ENCODE measurements around the gene ATRIP.

DNA sequence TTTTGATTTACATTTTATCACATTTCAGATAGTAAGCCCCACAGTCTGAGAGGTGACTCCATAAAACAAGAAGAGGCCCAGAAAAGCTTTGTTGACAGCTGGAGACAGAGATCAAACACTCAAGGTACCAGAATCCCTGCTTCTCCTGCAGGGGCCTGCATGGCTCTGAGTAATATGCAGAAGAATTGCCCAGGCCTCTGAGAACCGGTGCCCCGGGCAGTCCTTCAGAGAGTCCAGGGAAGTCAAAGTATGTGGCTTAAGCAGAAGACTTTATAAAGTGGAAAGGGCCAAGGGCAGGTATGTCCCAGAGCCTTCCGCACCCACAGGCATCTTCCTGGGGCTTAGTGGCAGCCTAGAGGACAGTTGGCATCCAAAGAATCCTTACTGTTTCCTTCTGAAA is 12.8 kb downstream of the ATRIP start:
- TF ChIP-seq, protein P1, sequence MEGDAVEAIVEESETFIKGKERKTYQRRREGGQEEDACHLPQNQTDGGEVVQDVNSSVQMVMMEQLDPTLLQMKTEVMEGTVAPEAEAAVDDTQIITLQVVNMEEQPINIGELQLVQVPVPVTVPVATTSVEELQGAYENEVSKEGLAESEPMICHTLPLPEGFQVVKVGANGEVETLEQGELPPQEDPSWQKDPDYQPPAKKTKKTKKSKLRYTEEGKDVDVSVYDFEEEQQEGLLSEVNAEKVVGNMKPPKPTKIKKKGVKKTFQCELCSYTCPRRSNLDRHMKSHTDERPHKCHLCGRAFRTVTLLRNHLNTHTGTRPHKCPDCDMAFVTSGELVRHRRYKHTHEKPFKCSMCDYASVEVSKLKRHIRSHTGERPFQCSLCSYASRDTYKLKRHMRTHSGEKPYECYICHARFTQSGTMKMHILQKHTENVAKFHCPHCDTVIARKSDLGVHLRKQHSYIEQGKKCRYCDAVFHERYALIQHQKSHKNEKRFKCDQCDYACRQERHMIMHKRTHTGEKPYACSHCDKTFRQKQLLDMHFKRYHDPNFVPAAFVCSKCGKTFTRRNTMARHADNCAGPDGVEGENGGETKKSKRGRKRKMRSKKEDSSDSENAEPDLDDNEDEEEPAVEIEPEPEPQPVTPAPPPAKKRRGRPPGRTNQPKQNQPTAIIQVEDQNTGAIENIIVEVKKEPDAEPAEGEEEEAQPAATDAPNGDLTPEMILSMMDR (IDR thresholded peaks at IDR 0.05), result no peak
- no peak for TF ChIP-seq POLR2A (IDR thresholded peaks at IDR 0.05)

All from uterus (tissue), 2 donors.